Fibroblast of lung (primary cell): ENCODE results near the gene SPAAR. TPM values are rescaled to one million over a fixed set of nuclear protein-coding genes. Genes with fewer than 3 reads are reported as not detected.
A peak's percentile ranks its signal among the peaks of the same experiment; 100 is the strongest.

Source experiments
- DNase-seq, 2 donors: peaks; one replicate each; pipeline versions ENCODE4 v3.0.0 to v3.0.0-alpha.2; 2010; ENCODE audit warnings: low read depth in 2 of 2
- H2AFZ ChIP-seq: 2 replicates; pipeline ENCODE4 v1.5.1; 2012; ENCODE audit warnings: low read length, control low read depth, inconsistent platforms
- H3K27ac ChIP-seq: 2 replicates; pipeline ENCODE4 v1.5.1; 2011; ENCODE audit warnings: low read length, control low read depth; ENCODE audit not compliant: insufficient read depth
- H3K27me3 ChIP-seq: 2 replicates; pipeline ENCODE4 v1.5.1; 2011; ENCODE audit warnings: mild to moderate bottlenecking, low read length; ENCODE audit not compliant: control insufficient read depth, insufficient read depth
- H3K36me3 ChIP-seq: 2 replicates; pipeline ENCODE4 v1.5.1; 2011; ENCODE audit warnings: low read length; ENCODE audit not compliant: control insufficient read depth, insufficient read depth
- H3K4me1 ChIP-seq: 2 replicates; pipeline ENCODE4 v1.5.1; 2011; ENCODE audit warnings: low read length; ENCODE audit not compliant: control insufficient read depth, insufficient read depth; ENCODE audit errors: extremely low read depth
- H3K4me2 ChIP-seq: 2 replicates; pipeline ENCODE4 v1.5.1; 2011; ENCODE audit warnings: low read length, control low read depth; ENCODE audit not compliant: insufficient read depth; ENCODE audit errors: extremely low read depth
- H3K4me3 ChIP-seq, 4 experiments: fragments of 200-600 bp in 1 of 4; sonication (generic) in 1 of 4; replicated peaks in 1 of 4; 2 replicates each; pipeline ENCODE4 v1.5.1; 2011 to 2016; ENCODE audit warnings: low read length in 4 of 4, low read depth in 3 of 4, mild to moderate bottlenecking in 3 of 4, control low read depth in 2 of 4, inconsistent platforms in 1 of 4, mixed read lengths in 1 of 4; ENCODE audit not compliant: insufficient read depth in 1 of 4; ENCODE audit errors: control extremely low read depth in 1 of 4
- H3K79me2 ChIP-seq: 2 replicates; pipeline ENCODE4 v1.5.1; 2012; ENCODE audit warnings: mild to moderate bottlenecking, low read length, inconsistent platforms; ENCODE audit not compliant: control insufficient read depth, insufficient read depth
- H3K9ac ChIP-seq: 2 replicates; pipeline ENCODE4 v1.5.1; 2011; ENCODE audit warnings: mild to moderate bottlenecking, low read length, control low read depth; ENCODE audit not compliant: insufficient read depth
- H3K9me3 ChIP-seq: 2 replicates; pipeline ENCODE4 v1.5.1; 2012; ENCODE audit warnings: low read depth, low read length; ENCODE audit not compliant: control insufficient read depth, insufficient read depth
- H4K20me1 ChIP-seq: 2 replicates; pipeline ENCODE4 v1.5.1; 2011; ENCODE audit warnings: low read length; ENCODE audit not compliant: control insufficient read depth, insufficient read depth; ENCODE audit errors: extremely low read depth
- CTCF ChIP-seq, 2 donors: IDR thresholded peaks in 1 of 2; conservative IDR thresholded peaks in 1 of 2; 1 replicate in 1 of 2; 2 replicates in 1 of 2; pipeline ENCODE4 v1.5.1; 2011 to 2012; ENCODE audit warnings: low read length in 2 of 2, control low read depth in 1 of 2, inconsistent platforms in 1 of 2, low read depth in 1 of 2, mild to moderate bottlenecking in 1 of 2
- EZH2 ChIP-seq: IDR thresholded peaks from 2 replicates; pipeline ENCODE4 v1.5.1; 2012; ENCODE audit warnings: low read length, control low read depth, mild to moderate bottlenecking; ENCODE audit errors: missing control alignments
- polyA plus RNA-seq, 2 donors: library from polyadenylated mRNA; depleted of rRNA in 1 of 2; stranded (reverse) in 1 of 2; unstranded in 1 of 2; fragments of >200 nt; gene quantifications; 2 replicates each; pipeline ENCODE4 v1.2.1, GENCODE V29; 2011 to 2012; ENCODE audit warnings: missing spikeins in 1 of 2
- total RNA-seq: library from RNA; depleted of rRNA; stranded (reverse); fragments of >200 nt; gene quantifications from 2 replicates; pipeline ENCODE4 v1.2.1, GENCODE V29; 2014

The SPAAR gene
- total and polyA plus RNA-seq, 2 donors (not counting 1 experiment from before 2014, with no cell fraction given) = 0.17 to 0.41 TPM

GRCh38 chr9:35939679-35940250, 30.5 kb downstream of the SPAAR start:
- H3K4me3 ChIP-seq = no peak overlapping the region
- no peak overlapping the region for H3K27ac ChIP-seq
- no peaks in the 10 kb centered on the region for H3K27me3 ChIP-seq
- no peak for DNase-seq
- TF ChIP-seq CTCF (conservative IDR thresholded peaks at IDR 0.05 in 1 of 2, IDR thresholded peaks at IDR 0.05 in 1 of 2; ENCODE audit: low read depth in 1 of 2, low read length in 2 of 2) (no peak), EZH2 (no peak)
- H3K36me3 ChIP-seq = no peaks in the 10 kb centered on the region
- H3K4me1 ChIP-seq = peaks cover 13% of the 10 kb centered on the region
- H2AFZ ChIP-seq = no peak overlapping the region
- no peaks in the 10 kb centered on the region for H4K20me1 ChIP-seq
- H3K79me2 ChIP-seq = no peaks in the 10 kb centered on the region
- H3K9me3 ChIP-seq = no peaks in the 10 kb centered on the region
- H3K9ac ChIP-seq = no peak overlapping the region
- no peak overlapping the region for H3K4me2 ChIP-seq

DNA sequence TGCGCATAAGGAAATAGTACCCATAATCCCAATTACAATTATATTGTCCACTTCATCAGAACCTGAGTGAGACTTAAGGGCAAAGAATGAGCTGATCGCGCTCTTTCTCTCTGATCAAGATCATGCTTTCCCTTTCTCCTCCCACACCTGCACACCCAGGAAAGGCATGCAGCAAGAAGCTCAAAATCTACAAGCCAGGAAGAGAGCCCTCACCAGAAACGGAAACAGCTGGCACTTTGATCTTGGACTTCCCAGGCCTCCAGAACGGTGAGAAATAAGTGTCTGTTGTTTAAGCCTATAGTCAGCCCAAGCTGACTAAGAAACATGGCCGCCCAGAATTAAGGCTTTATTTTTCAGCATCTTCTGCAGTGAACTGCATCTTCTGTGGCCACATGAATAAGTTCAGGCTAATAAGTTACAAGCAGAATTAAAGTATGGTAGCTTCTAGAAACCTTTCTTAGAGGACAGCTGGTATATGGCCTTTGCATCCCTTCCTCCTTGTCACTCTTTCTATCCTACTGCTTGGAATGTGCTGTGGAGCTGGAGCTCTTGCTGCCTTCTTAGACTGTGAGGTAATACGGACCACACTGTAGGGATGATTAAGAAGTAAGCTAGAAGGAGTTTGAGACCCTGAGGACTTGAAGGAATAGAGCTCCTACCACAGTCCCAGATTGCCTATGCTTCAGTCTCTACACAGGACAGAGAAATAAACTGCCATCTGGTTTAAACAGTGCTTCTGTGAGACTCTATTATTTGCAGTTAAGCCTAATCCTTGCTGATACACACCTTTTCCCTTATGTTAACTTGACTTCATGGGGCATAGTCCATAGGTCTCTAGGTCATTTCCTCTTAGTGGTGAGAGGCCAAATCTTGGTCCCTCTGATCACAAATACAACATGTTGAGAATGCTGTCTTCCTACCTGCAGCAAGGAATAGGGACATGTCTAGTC, 31.4 kb downstream of the SPAAR start:
- Histone ChIP-seq H3K4me2 (no peak overlapping the region), H2AFZ (peak overlapping the region; percentile 32), H3K27me3 (no peaks in the 10 kb centered on the region), H3K9ac (no peak overlapping the region), H3K4me3 (no peak overlapping the region), H3K27ac (no peak overlapping the region), H3K9me3 (no peaks in the 10 kb centered on the region), H3K79me2 (no peaks in the 10 kb centered on the region), H3K36me3 (no peaks in the 10 kb centered on the region), H4K20me1 (no peaks in the 10 kb centered on the region), H3K4me1 (peaks cover 10% of the 10 kb centered on the region)
- TF ChIP-seq CTCF (conservative IDR thresholded peaks at IDR 0.05 in 1 of 2, IDR thresholded peaks at IDR 0.05 in 1 of 2; ENCODE audit: low read depth in 1 of 2, low read length in 2 of 2) (no peak), EZH2 (no peak)
- DNase-seq = peak in 1 of 2 donors; percentile 55

DNA sequence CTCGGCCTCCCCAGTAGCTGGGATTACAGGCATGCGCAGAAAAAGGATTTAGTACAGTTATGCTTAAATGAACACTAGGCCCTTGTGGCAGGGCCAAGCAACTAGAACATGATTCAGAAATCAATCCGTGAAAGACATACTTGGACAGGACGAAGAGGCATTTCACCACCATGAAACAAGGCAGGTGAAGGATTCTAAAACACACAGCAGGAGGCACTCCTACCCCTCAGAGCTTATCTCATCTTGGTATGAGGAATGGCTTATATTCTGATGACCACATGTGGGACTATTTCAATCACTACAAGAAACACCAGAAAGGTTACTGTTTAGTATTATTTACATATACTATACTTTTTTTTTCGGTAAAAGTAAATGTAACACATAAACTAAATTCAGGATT, 33.0 kb downstream of the SPAAR start:
- Histone ChIP-seq H3K4me2 (no peak overlapping the region), H3K9ac (no peak overlapping the region), H3K4me3 (no peak overlapping the region), H3K79me2 (no peaks in the 10 kb centered on the region), H3K4me1 (peaks cover 2% of the 10 kb centered on the region), H2AFZ (no peak overlapping the region), H3K27ac (no peak overlapping the region), H4K20me1 (no peaks in the 10 kb centered on the region), H3K9me3 (no peaks in the 10 kb centered on the region), H3K36me3 (no peaks in the 10 kb centered on the region), H3K27me3 (no peaks in the 10 kb centered on the region)
- no peak for DNase-seq
- TF ChIP-seq CTCF (conservative IDR thresholded peaks at IDR 0.05 in 1 of 2, IDR thresholded peaks at IDR 0.05 in 1 of 2; ENCODE audit: low read depth in 1 of 2, low read length in 2 of 2) (no peak), EZH2 (no peak)
